ENCODE measurements around the gene ZNF784.
A peak's percentile ranks its signal among the peaks of the same experiment; 100 is the strongest.

ZNF784 gene

GRCh38 chr19:55618426-55618825 is 5.9 kb downstream of the ZNF784 start:
- no peak for DNase-seq

- no peak for DNase-seq
These were observed 6.9 kb downstream of the ZNF784 start for GRCh38 chr19:55617426-55617825.

GRCh38 chr19:55616395-55616875 is 7.9 kb downstream of the ZNF784 start:
- no peak for DNase-seq

- no peak for DNase-seq
These were observed 8.6 kb downstream of the ZNF784 start for GRCh38 chr19:55615543-55616394.

GRCh38 chr19:55614711-55615542 is 9.4 kb downstream of the ZNF784 start:
- no peak for DNase-seq

- no peak for DNase-seq
These were observed 10.2 kb downstream of the ZNF784 start for GRCh38 chr19:55613930-55614710.

GRCh38 chr19:55613396-55613795 is 11.0 kb downstream of the ZNF784 start:
- no peak for DNase-seq

- no peak for DNase-seq
These were observed 12.3 kb downstream of the ZNF784 start for GRCh38 chr19:55611983-55612645.

- DNase-seq, result no peak
These were observed 12.9 kb downstream of the ZNF784 start for GRCh38 chr19:55611300-55611982.

GRCh38 chr19:55609326-55609725 is 15.0 kb downstream of the ZNF784 start:
- no peak for DNase-seq

- DNase-seq, result no peak
These were observed 17.5 kb downstream of the ZNF784 start for GRCh38 chr19:55606817-55607216.

- DNase-seq, result no peak
These were observed 17.9 kb downstream of the ZNF784 start for GRCh38 chr19:55606471-55606787.

- DNase-seq, result peak; percentile 83
These were observed 18.5 kb downstream of the ZNF784 start, which contains the start of gene ZNF865 for GRCh38 chr19:55605637-55606470. ZNF865 (plus strand) TSS chr19:55605647; CDS start chr19:55613619, 7,972 bp downstream.

- DNase-seq, result peak; percentile 98
These were observed 19.1 kb downstream of the ZNF784 start for GRCh38 chr19:55605207-55605636.

- no peak for DNase-seq
These were observed 20.6 kb downstream of the ZNF784 start for GRCh38 chr19:55603581-55604292.

GRCh38 chr19:55603115-55603514 is 21.3 kb downstream of the ZNF784 start:
- DNase-seq, result no peak

GRCh38 chr19:55602104-55603001 is 22.0 kb downstream of the ZNF784 start:
- no peak for DNase-seq

- DNase-seq, result no peak
These were observed 23.3 kb downstream of the ZNF784 start for GRCh38 chr19:55601084-55601483.

- no peak for DNase-seq
These were observed 23.7 kb downstream of the ZNF784 start for GRCh38 chr19:55600662-55601028.

Data from fibroblast of skin of right quadriceps (primary cell).